HG02763 (cell line): ENCODE measurements around the gene CSF1R.
"Not testable (repeated sequence)": the region's sequence is repeated elsewhere in the genome, so short reads cannot be mapped to it uniquely, and the experiment has no call there.

ENCODE experiments used
- ATAC-seq: cut with Tn5 transposase; IDR thresholded peaks from one replicate; pipeline ENCODE4 v1.9.1; 2021; ENCODE audit warnings: mild to moderate bottlenecking, moderate library complexity; ENCODE audit not compliant: unreplicated experiment

CSF1R gene

DNA sequence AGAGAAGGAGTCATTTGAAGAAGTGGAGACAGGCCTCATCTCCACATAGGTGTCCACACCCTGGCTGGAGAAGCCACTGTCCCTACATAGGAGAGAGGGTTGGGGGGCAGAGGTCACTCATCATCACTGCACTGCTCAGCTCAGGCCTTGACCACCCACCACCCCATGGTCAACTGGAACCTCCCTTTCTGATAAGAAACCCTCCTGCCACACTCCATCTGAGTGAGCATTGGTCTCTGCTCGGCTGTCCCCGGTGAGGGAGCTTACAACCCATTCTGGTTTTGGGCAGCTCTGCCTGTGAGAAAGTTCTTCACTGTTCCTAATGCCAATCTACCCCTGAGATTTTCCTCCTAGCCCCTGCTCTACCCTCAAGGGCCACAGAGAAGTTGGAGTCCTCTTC is 28.8 kb downstream of the CSF1R start:
- no peak for ATAC-seq

DNA sequence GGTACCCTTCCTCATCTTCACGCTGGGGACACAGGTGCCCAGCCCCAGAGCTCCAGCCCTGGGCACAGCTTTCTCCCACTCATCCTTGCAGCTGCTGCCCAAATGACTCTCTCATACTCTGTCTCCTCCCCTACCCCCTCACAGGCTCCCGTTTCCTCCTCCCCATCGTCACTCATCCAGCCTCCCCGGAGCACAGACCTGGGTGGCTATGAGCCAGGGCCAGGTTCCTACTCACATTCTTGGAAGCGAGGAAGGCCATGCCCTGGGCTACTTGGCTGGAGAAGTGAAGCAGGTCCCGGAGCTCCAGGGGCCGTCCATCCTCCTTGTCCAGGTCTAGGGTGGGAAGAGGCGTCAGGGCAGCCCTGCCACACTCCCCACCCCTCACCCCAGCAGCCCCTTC is 29.3 kb downstream of the CSF1R start:
- ATAC-seq = no peak

DNA sequence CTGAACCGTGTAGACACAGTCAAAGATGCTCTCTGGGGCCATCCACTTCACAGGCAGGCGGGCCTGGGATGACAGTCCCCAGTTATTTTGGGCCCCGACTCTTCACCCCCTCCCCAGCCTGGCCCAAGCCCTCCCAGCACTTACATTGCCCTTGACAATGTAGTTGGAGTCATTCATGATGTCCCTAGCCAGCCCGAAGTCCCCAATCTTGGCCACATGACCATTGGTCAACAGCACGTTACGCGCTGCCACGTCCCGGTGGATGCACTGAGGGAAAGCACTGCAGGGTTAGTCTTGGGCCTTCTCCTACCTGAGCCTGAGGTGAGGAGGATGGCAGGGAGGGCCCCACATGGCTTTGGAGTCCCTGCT is 30.3 kb downstream of the CSF1R start:
- ATAC-seq = no peak

DNA sequence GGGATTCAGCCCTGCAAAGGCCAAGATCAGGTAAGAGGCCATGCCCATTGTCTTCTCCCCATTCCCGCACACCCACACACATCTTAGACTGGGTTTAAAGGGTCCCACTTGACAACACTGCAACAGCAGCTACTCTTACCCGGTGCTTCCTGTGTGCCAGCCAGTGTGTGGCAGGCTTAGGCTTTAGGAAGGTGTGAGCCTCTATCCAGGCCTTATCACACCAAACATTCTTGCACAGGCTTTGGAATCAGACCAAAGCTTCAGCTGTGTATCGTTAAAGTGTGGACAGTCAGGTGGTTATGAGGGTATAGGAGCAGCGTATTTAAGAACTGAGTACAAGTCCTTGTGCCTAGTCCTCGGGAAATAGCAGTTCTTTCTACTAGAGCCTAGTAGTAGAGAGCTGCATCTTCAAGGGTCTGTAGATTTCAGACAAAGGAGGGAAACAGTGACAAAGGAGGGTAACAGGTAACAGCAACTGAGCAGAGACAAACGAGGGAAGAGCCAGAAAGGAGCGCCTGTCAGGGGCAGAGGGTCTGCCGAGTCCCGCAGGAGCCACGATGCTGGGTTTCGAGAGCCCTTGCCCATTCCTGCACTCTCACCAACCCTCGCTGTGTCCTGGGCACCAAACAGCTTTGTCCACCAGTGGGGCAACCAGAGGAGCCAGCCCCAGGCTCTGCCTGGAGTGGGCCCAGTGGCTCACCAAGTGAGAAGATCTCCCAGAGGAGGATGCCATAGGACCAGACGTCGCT is 30.9 kb downstream of the CSF1R start:
- ATAC-seq = no peak

DNA sequence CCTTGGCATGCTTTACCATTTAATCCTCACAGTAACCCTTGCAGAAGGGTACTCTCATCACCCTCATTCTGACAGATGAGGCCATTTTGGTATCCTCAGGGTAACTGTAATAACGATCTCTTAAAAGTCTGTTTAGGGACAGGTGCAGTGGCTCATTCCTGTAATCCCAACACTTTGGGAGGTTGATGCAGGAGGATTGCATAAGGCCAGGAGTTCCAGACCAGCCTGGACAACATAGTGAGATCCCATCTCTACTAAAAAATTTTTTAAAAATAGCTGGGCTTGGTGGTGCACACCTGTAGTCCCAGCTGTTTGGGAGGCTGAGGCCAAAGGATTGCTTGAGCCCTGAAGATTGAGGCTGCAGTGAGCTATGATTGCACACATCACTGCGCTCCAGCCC is 31.8 kb downstream of the CSF1R start:
- no peak for ATAC-seq

DNA sequence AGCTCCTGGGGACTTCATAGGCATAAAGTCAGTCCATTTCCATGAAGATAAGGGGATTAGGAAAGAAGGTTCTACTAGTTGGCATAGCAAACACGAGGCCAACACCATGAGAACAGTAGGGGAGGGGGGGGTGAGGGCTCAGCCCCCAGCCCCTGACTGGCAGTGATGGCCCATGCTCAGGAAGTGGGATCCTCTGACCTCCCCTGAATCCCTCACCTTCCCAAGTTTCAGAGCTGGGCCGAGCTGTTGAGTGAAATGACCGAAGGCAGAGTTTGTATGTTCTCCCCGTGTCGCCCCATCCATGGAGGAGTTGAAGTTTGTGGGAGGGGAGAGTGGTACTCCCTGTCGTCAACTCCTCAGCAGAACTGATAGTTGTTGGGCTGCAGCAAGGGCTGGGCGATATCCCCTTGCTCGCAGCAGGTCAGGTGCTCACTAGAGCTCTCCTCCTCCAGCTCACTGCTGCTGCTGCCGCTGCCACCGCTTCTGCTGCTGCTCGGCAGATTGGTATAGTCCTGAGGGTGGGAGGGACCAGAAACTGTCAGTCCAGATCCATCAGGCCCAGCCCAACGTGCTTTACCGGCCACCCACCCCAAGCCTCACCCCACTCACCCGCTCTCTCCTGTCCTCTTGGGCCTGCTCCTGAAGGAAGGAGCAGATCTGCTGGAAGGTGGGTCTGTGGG is 32.5 kb downstream of the CSF1R start:
- no peak for ATAC-seq

DNA sequence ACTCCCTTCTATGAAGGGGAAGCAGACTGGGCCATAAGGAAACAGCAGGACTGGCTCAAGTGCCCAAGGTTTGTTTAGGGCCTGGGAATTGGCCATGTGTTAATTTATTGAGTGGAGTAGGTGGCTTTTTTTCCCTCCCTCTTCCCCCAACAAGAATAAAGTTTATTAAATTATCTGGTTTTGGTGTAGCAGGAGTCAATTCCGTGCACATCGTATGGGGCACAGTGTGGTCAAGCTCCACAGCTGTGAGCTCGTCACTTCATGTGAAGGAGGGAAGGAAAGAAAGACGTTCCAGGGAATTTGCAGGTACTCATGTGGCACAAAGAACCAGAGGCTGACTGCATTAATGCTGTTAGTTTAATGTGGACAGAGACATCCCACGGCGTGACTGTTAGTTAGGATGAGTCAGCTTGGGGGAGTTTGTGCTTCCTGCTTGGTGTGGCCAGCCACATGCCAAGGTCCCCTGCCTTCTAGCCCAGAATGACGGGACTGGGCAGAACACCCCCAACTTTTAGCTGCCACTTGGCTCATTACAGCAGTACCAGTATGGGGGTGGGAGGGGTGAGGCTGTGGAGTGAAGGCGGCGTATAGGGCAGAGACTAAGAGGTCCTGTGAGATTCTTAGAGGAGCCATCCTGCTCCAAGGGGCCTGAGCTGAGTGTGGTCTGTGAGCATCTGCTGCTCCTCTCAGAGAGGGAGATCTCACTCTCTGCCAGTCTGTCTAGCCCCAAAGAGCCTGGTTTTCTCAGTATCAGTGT is 33.2 kb downstream of the CSF1R start:
- no peak for ATAC-seq

- ATAC-seq = no peak
These were observed 34.0 kb downstream of the CSF1R start for GRCh38 chr5:150052226-150052955.

DNA sequence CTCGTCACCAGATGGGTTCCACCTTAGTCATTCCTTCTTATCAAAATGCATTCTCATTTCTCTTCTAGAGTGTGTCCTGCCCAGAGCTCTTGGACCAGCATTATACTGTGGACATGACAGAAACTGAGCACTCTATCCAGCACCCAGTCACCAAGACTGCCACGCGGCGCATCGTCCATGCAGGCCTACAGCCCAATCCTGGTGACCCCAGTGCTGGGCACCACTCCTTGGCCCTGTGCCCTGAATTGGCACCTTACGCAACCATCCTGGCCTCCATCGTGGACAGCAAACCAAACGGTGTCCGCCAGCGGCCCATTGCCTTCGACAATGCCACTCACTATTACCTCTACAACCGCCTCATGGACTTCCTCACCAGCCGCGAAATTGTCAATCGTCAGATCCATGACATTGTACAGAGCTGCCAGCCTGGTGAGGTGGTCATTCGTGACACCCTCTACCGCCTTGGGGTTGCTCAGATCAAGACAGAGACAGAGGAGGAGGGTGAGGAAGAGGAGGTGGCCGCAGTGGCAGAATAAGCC is 34.6 kb downstream of the CSF1R start:
- no peak for ATAC-seq

DNA sequence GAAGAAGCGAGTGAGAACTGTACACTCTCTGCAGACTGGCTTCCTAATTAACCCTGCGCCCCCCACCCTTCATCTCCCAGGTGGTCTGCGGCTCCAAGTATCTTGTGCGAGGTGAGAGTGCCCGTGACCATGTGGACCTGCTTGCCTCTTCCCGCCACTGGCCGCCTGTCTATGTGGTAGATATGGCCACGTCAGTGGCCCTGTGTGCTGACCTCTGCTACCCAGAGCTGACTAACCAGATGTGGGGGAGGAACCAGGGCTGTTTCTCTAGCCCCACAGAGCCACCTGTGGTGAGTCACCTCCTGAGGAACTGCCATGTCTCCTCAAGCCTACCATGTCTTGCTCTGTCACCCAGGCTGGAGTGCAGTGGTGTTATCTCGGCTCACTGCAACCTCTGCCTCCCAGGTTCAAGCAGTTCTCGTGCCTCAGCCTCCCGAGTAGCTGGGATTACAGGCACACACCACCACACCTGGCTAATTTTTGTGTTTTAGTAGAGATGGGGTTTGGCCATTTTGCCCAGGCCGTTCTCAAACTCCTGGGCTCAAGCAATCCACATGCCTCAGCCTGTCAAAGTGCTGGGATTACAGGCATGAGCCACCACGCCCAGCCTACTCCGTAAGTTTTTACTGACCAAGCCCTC is 36.1 kb downstream of the CSF1R start:
- ATAC-seq = not testable (repeated sequence)

DNA sequence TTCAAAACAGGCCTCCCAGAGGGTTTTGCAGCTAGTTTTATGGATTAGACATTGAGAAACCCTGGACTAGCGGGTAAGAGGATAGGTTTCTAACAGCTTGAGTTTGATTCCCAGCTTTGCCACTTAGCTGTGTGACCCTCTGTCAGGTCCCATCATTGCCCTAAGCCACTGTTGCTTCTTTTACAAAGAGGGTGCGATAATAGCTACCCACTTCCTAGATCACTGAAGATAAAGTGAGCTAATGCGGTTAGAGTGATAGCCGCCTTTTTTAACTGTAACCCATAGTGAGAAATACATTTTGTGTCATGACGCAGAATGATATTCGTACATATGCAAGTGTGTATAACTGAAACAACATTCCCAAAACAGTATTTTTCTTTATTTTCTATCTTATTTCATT is 40.3 kb downstream of the CSF1R start:
- no peak for ATAC-seq

DNA sequence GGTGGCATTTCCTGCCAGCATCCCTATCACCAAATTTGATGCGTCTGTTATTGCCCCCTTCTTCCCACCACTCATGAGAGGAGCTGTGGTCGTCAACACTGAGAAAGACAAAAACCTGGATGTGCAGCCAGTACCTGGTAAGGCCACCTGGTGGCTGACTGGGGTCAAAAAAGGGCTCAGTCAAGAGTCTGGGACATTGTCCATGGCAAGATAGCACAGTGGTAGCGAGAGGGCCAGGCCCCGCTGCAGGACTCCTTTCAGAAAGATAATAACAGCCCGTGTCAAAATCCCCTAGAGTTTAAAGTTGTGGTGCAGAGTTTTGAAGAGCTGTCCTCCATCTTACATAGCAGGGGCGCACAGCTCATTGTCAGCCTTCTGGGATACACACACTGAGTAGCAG is 40.8 kb downstream of the CSF1R start:
- no peak for ATAC-seq

DNA sequence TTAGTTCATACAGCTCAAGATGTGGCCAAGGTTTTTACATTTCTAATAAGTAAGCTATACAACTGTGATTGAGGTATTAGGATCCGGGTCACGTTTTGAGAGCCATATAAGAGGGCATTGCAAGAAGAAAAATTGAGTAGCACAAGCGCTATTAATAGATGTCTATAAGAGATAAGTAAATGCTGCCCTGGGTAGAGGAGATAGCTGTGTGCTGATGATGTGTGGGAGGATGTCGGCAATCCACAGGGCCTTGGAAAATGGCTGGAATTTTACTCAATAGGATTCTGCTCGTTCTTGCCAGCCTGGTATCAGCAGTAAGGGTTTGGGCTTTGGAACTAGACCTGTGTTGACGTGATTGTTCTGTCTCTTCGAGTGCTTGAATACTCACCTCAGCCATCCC is 41.6 kb downstream of the CSF1R start:
- ATAC-seq = no peak

GRCh38 chr5:150044329-150044681 is 42.0 kb downstream of the CSF1R start:
- no peak for ATAC-seq

GRCh38 chr5:150043657-150044328 is 42.6 kb downstream of the CSF1R start:
- ATAC-seq = no peak

DNA sequence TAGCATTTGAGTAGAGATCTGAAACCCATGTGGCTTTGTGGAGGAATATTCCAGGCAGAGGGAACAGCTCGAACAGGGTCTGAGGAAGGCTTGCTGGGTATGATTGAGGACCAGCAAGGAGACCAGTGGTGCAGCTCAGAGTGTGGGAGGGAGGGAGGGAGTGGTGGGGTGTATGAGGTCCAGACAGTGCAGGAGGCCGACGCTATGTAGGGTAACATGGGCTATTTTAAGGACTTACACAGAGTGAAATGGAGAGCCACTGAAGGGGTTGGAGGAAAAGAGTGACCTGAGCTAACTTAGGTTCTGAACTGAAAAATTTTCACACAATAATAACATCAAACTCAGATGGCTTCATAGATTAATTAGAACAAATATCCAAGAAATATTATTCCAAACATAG is 43.9 kb downstream of the CSF1R start:
- ATAC-seq = no peak

- no peak for ATAC-seq
These were observed 47.8 kb downstream of the CSF1R start for GRCh38 chr5:150038547-150038946.

GRCh38 chr5:150036513-150036912 is 49.8 kb downstream of the CSF1R start:
- ATAC-seq = no peak

DNA sequence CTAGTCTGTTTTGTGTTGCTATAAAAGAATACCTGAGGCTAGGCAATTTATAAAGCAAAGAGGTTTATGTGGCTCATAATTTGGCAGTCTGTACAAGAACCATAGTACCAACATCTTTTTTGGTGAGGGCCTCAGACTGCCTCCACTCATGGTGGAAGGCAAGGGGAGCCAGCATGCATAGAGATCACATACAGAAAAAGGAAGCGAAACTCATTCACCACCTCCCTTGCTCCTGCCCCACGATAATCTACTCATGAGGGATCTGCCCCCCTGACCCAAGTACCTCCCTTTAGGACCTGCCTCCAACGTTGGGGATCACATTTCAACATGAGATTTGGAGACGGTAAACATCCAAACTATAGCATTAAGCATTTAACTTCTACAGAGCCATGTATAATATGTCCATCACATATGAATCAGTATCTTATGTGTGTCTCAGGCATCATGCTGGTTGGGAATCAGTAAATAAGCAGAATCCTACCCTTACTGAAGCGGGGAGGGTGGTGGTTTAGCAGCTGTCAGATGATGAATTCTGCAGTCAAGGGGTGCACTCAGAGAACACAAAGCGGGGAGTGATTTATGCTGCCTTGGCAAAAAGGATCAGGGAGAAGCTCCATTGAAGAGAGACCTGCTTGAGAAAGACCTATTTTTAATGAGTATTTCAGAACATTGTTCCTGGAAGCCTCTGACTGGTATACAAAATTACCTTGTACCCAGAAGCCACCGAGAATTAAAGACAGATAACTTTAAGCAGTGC is 51.0 kb downstream of the CSF1R start:
- peak; percentile 75 for ATAC-seq
